HEK293 (cell line): ENCODE measurements around the gene MGAM2.

Experiments used
- CTCF ChIP-seq: fragments of 450-650 bp; formaldehyde crosslinking; IDR thresholded peaks from 2 replicates; pipeline ENCODE4 v1.5.1; 2016; ENCODE audit warnings: missing biosample characterization, missing genetic modification characterization
- PRDM10 ChIP-seq: fragments of 450-650 bp; formaldehyde crosslinking; IDR thresholded peaks from 2 replicates; pipeline ENCODE4 v1.5.1; 2016; ENCODE audit warnings: missing biosample characterization, missing genetic modification characterization
- ZBTB17 ChIP-seq: fragments of 450-650 bp; formaldehyde crosslinking; IDR thresholded peaks from 2 replicates; pipeline ENCODE4 v1.5.1; 2016; ENCODE audit warnings: missing biosample characterization, missing genetic modification characterization
- ZBTB26 ChIP-seq: fragments of 450-650 bp; formaldehyde crosslinking; optimal IDR thresholded peaks from 2 replicates; pipeline ENCODE3; 2016; ENCODE audit warnings: missing biosample characterization, mild to moderate bottlenecking, missing genetic modification characterization
- ZEB2 ChIP-seq: fragments of 450-650 bp; formaldehyde crosslinking; IDR thresholded peaks from 2 replicates; pipeline ENCODE4 v1.5.1; 2016; ENCODE audit warnings: missing biosample characterization, missing genetic modification characterization
- ZFHX2 ChIP-seq: fragments of 450-650 bp; formaldehyde crosslinking; conservative IDR thresholded peaks from 2 replicates; pipeline ENCODE4 v1.5.1; 2016; ENCODE audit warnings: missing biosample characterization, missing genetic modification characterization
- ZNF214 ChIP-seq: fragments of 450-650 bp; formaldehyde crosslinking; IDR thresholded peaks from 2 replicates; pipeline ENCODE4 v1.5.1; 2017; ENCODE audit warnings: missing biosample characterization, mild to moderate bottlenecking, missing genetic modification characterization, borderline replicate concordance
- ZNF239 ChIP-seq: fragments of 450-650 bp; formaldehyde crosslinking; IDR thresholded peaks from 2 replicates; pipeline ENCODE4 v1.5.1; 2016; ENCODE audit warnings: missing biosample characterization, missing genetic modification characterization
- ZNF24 ChIP-seq: fragments of 450-650 bp; formaldehyde crosslinking; IDR thresholded peaks from 2 replicates; pipeline ENCODE4 v1.5.1; 2016; ENCODE audit warnings: missing biosample characterization, missing genetic modification characterization
- ZNF280D ChIP-seq: fragments of 450-650 bp; formaldehyde crosslinking; IDR thresholded peaks from 2 replicates; pipeline ENCODE4 v1.5.1; 2016; ENCODE audit warnings: missing biosample characterization, missing genetic modification characterization
- ZNF704 ChIP-seq: fragments of 450-650 bp; formaldehyde crosslinking; IDR thresholded peaks from 2 replicates; pipeline ENCODE4 v1.5.1; 2016; ENCODE audit warnings: missing biosample characterization, missing genetic modification characterization
- ZNF785 ChIP-seq: fragments of 450-650 bp; formaldehyde crosslinking; IDR thresholded peaks from 2 replicates; pipeline ENCODE4 v1.5.1; 2016; ENCODE audit warnings: missing biosample characterization, missing genetic modification characterization

GRCh38 chr7:142104550-142105527, 6.7 kb upstream of the MGAM2 start:
- no peak for TF ChIP-seq CTCF (tag by site-specific recombination)
- TF ChIP-seq ZNF24, result no peak
- no peak for TF ChIP-seq ZFHX2 (tag by site-specific recombination)
- no peak for TF ChIP-seq ZBTB26
- no peak for TF ChIP-seq ZEB2 (tag by site-specific recombination)
- TF ChIP-seq ZNF214, result no peak
- no peak for TF ChIP-seq PRDM10 (tag by site-specific recombination)
- TF ChIP-seq ZNF239, result no peak
- TF ChIP-seq ZNF704 (tag by site-specific recombination), result no peak
- no peak for TF ChIP-seq ZBTB17 (tag by site-specific recombination)
- no peak for TF ChIP-seq ZNF785 (tag by site-specific recombination)
- no peak for TF ChIP-seq ZNF280D
